Small intestine (tissue), 7 donors: ENCODE measurements around the gene SORCS2. TPM values are rescaled to one million over a fixed set of nuclear protein-coding genes. Genes with fewer than 3 reads are reported as not detected.

Experiments
- DNase-seq, 2 donors: peaks; one replicate each; pipeline versions ENCODE4 v3.0.0 to v3.0.0-alpha.2; 2013
- FAIRE-seq: peaks from 2 replicates; lab custom pipeline; 2012; peaks lifted over from hg19 to GRCh38; lab: Jason Lieb, UNC
- H3K27ac ChIP-seq, 3 donors: one replicate each; pipeline ENCODE4 v1.5.1; 2013; ENCODE audit warnings: low read length in 2 of 3, mild to moderate bottlenecking in 2 of 3, control low read depth in 1 of 3, inconsistent platforms in 1 of 3, low read depth in 1 of 3, moderate library complexity in 1 of 3
- H3K27me3 ChIP-seq, 3 donors: one replicate each; pipeline ENCODE4 v1.6.1; 2013; ENCODE audit warnings: low read length in 3 of 3, inconsistent platforms in 1 of 3; ENCODE audit not compliant: control insufficient read depth in 3 of 3, insufficient read depth in 3 of 3
- H3K36me3 ChIP-seq, 3 donors: one replicate each; pipeline ENCODE4 v1.6.1; 2013; ENCODE audit warnings: low read length in 3 of 3, inconsistent platforms in 1 of 3, low read depth in 1 of 3, mild to moderate bottlenecking in 1 of 3, moderate library complexity in 1 of 3; ENCODE audit not compliant: control insufficient read depth in 3 of 3, insufficient read depth in 2 of 3
- H3K4me1 ChIP-seq, 3 donors: one replicate each; pipeline ENCODE4 v1.6.1; 2013; ENCODE audit warnings: low read length in 2 of 3, inconsistent platforms in 1 of 3, low read depth in 1 of 3, mild to moderate bottlenecking in 1 of 3, moderate library complexity in 1 of 3; ENCODE audit not compliant: control insufficient read depth in 3 of 3, insufficient read depth in 2 of 3
- H3K4me3 ChIP-seq, 3 donors: one replicate each; pipeline ENCODE4 v1.5.1; 2013; ENCODE audit warnings: low read length in 3 of 3, control low read depth in 1 of 3, inconsistent platforms in 1 of 3, low read depth in 1 of 3, mild to moderate bottlenecking in 1 of 3, moderate library complexity in 1 of 3
- H3K9me3 ChIP-seq, 2 donors: one replicate each; pipeline ENCODE4 v1.6.1; 2013; ENCODE audit warnings: low read depth in 1 of 2, low read length in 1 of 2; ENCODE audit not compliant: control insufficient read depth in 2 of 2, insufficient read depth in 1 of 2
- WGBS, 3 donors: extraction: QIAGEN DNeasy Blood & Tissue Kit; methylation state at CpG; one replicate each; pipeline ENCODE4 v1.1.7; 2013; 5-methylcytosine and 5-hydroxymethylcytosine counted together
- polyA plus RNA-seq, 4 donors: library from polyadenylated mRNA; stranded (reverse) in 3 of 4; unstranded in 1 of 4; fragments of 200-250 nt in 3 of 4; fragments of 120-200 nt in 1 of 4; gene quantifications; one replicate each; pipeline versions ENCODE4 v1.2.1 to v1.2.3, GENCODE V29; 2013
- donor health status: healthy with polysubstance abuse.
- donor health status: control.
- donor health status: control.
- donor health status: Bipolar disorder and iron deficiency.
- donor health status: healthy.

The SORCS2 gene
- polyA plus RNA-seq, 4 donors: 0.63 to 3.3 (median 2.2) TPM; not detected in 1

GRCh38 chr4:7546809-7547367 is 354.6 kb downstream of the SORCS2 start:
- WGBS, 3 donors: 50 to 71% (median 64%) methylated on average over 4 of the region's 4 CpGs
- Histone ChIP-seq H3K4me3 (no peak overlapping the region), H3K4me1 (no peaks in the 10 kb centered on the region), H3K27ac (no peak overlapping the region), H3K27me3 (peaks cover 0 to 4% (median 0%) of the 10 kb centered on the region in 3 donors), H3K36me3 (no peaks in the 10 kb centered on the region), H3K9me3 (no peaks in the 10 kb centered on the region)
- DNase-seq (no peak), FAIRE-seq (no peak)

- DNase-seq (no peak), FAIRE-seq (no peak)
- H3K4me1 ChIP-seq: no peaks in the 10 kb centered on the region
- H3K27ac ChIP-seq: no peak overlapping the region
- no peak overlapping the region for H3K4me3 ChIP-seq
- no peaks in the 10 kb centered on the region for H3K36me3 ChIP-seq
- peaks cover 0 to 6% of the 10 kb centered on the region in 2 donors for H3K9me3 ChIP-seq
- H3K27me3 ChIP-seq: peaks cover 0 to 4% (median 0%) of the 10 kb centered on the region in 3 donors
- 60 to 64% (median 61%) methylated on average over 10 of the region's 10 CpGs for WGBS, 3 donors
These were observed 355.2 kb downstream of the SORCS2 start for GRCh38 chr4:7547368-7548040.

- Histone ChIP-seq H3K27me3 (peaks cover 0 to 4% (median 0%) of the 10 kb centered on the region in 3 donors), H3K9me3 (peaks cover 0 to 22% of the 10 kb centered on the region in 2 donors), H3K4me3 (no peak overlapping the region), H3K27ac (no peak overlapping the region), H3K36me3 (no peaks in the 10 kb centered on the region), H3K4me1 (no peaks in the 10 kb centered on the region)
- no peak for FAIRE-seq
- WGBS, 3 donors: 64 to 79% (median 65%) methylated on average over 6 to 7 of the region's 7 CpGs
- DNase-seq: no peak
These were observed 357.5 kb downstream of the SORCS2 start for GRCh38 chr4:7549866-7550265.

- H3K27me3 ChIP-seq: peaks cover 0 to 4% (median 0%) of the 10 kb centered on the region in 3 donors
- no peaks in the 10 kb centered on the region for H3K36me3 ChIP-seq
- H3K9me3 ChIP-seq: peaks cover 0 to 26% of the 10 kb centered on the region in 2 donors
- no peak overlapping the region for H3K27ac ChIP-seq
- 64 to 80% (median 66%) methylated on average over 3 of the region's 3 CpGs for WGBS, 3 donors
- no peaks in the 10 kb centered on the region for H3K4me1 ChIP-seq
- no peak overlapping the region for H3K4me3 ChIP-seq
- DNase-seq: no peak
- FAIRE-seq: no peak
These were observed 360.1 kb downstream of the SORCS2 start for GRCh38 chr4:7552466-7552865.

- Histone ChIP-seq H3K36me3 (no peaks in the 10 kb centered on the region), H3K27me3 (peaks cover 0 to 4% (median 0%) of the 10 kb centered on the region in 3 donors), H3K4me3 (no peak overlapping the region), H3K27ac (no peak overlapping the region), H3K9me3 (peaks cover 0 to 26% of the 10 kb centered on the region in 2 donors), H3K4me1 (no peaks in the 10 kb centered on the region)
- WGBS, 3 donors: 84 to 93% (median 87%) methylated on average over 1 of the region's 1 CpG
- DNase-seq: no peak
- FAIRE-seq: no peak
These were observed 360.9 kb downstream of the SORCS2 start for GRCh38 chr4:7553280-7553679.

GRCh38 chr4:7554905-7555304 is 362.6 kb downstream of the SORCS2 start:
- Histone ChIP-seq H3K4me3 (no peak overlapping the region), H3K27me3 (peaks cover 0 to 2% (median 0%) of the 10 kb centered on the region in 3 donors), H3K4me1 (no peaks in the 10 kb centered on the region), H3K36me3 (no peaks in the 10 kb centered on the region), H3K9me3 (peaks cover 0 to 26% of the 10 kb centered on the region in 2 donors), H3K27ac (no peak overlapping the region)
- no peak for FAIRE-seq
- 54 to 64% (median 55%) methylated on average over 3 of the region's 3 CpGs for WGBS, 3 donors
- peak in 1 of 2 donors; percentile 36 for DNase-seq

GRCh38 chr4:7556558-7556957 is 364.2 kb downstream of the SORCS2 start:
- H3K4me1 ChIP-seq: no peaks in the 10 kb centered on the region
- peaks cover 0 to 26% of the 10 kb centered on the region in 2 donors for H3K9me3 ChIP-seq
- no peaks in the 10 kb centered on the region for H3K27me3 ChIP-seq
- H3K36me3 ChIP-seq: no peaks in the 10 kb centered on the region
- H3K4me3 ChIP-seq: no peak overlapping the region
- DNase-seq (no peak), FAIRE-seq (no peak)
- H3K27ac ChIP-seq: no peak overlapping the region

GRCh38 chr4:7557456-7557855 is 365.1 kb downstream of the SORCS2 start:
- Histone ChIP-seq H3K4me1 (no peaks in the 10 kb centered on the region), H3K27me3 (no peaks in the 10 kb centered on the region), H3K4me3 (no peak overlapping the region), H3K27ac (no peak overlapping the region), H3K36me3 (no peaks in the 10 kb centered on the region), H3K9me3 (peaks cover 0 to 20% of the 10 kb centered on the region in 2 donors)
- WGBS, 3 donors: 63 to 67% (median 66%) methylated on average over 7 of the region's 7 CpGs
- DNase-seq (no peak), FAIRE-seq (no peak)
